Colon (tissue), 2 donors: Measurements from ENCODE around the gene SLC26A8.

ENCODE experiments used
- FAIRE-seq: peaks from 2 replicates; lab custom pipeline; 2012; peaks lifted over from hg19 to GRCh38; lab: Jason Lieb, UNC
- donor health status: control.
- donor health status: control.

The SLC26A8 gene

DNA sequence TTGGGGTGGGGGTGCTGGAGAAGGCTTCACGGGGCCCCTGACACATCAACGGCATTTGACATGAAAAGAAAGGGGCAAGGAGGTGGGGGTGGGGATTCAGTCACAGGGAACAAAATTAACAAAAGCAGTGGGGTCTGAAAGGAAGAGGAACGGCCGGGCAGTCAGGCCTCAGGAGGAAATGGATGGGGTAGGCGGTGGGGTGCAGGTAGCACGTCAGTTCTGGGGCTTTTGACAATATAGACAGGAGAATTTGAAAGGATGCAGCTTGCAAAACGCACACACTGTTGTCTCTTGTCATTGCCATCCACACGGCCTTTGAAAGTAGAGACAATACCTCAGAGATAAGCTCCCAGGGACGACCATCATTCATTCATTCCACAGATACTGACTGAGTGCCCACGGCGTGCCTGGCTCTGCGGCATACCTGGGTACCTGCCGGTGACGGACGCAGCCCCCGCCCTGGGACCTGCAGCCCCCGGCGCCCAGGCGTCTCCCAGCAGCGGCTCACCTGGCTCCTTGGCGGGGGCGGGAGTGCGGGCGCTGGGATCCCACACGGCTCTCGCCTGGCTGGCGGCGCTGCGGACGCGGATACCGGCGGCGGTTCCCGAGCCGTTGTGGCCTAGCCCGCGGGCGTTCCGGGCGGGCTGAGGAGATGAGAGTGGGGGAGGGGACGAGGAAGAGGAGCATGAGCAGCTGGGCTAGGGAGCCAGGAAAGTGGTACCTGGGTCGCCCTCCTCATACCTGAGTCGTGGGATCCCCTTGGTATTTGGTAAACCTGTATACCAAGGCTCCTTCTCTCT, at the start of gene SLC26A8:
TSS of gene SLC26A8 (minus strand) at position 646 of the 800 bp plus-strand sequence. CDS start 4,934 bp downstream, outside the sequence.
- FAIRE-seq: no peak

- no peak for FAIRE-seq
Measured at GRCh38 chr6:36073587-36073986, 49.1 kb upstream of the SLC26A8 start.

- no peak for FAIRE-seq
Measured at GRCh38 chr6:36072681-36073080, 48.2 kb upstream of the SLC26A8 start.

GRCh38 chr6:36071714-36072113, 47.3 kb upstream of the SLC26A8 start:
- no peak for FAIRE-seq

GRCh38 chr6:36071281-36071680, 46.8 kb upstream of the SLC26A8 start:
- FAIRE-seq: no peak

DNA sequence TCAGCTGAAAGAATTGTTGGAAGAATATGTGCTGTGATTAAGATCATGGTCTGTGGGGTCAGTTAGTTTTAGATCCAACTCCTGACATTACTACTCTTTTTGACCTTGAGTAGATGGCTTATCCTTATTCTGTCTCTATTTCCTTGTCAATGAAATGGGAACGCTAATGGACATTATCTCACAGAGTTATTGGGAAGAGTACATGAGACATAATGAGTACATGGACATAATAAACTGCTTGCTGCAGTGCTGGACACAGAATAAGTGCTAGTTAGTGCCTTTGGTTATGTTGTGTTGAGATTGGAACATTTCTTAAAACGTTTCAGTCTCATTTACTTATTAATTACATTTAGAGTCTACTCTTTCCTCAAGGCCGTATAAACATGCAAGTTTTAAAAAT, 45.8 kb upstream of the SLC26A8 start:
- FAIRE-seq: no peak

DNA sequence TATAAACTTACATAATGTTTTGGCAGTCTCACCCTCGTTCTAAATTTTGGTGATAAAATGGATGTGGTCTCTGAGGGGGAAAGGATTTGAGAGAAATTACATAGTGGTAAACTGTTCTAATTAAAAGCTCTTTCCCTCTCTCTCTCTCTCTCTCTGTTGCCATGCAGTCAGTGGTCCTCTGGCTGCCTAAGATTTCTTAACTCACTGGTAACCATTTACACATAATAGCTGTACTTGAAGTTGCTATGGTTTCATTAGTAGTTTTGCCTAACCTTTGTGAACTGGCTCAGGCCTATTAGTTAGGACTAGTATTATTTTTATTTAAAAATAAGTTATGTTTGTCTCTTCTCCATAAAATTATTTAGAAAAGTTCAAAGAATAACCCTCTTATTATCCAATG, 45.1 kb upstream of the SLC26A8 start:
- no peak for FAIRE-seq

DNA sequence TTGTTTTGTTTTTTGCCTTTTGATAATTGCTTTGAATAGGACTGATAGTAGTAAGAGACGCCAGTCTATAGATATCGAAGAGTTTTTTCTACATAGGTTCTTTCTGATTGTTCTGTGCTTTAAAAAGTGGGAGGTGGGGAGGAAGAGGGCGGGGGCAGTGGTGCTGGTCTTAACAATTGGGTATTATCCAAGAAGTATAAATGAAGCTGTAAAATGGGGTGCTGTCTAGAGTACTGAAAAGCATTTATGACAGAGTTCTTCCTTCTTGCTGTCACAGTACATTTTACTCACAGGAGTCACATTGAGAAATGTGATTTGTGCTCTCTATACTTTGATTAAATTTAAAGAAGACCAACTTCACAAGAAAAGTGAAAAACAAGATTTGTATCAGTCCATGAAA, 44.1 kb upstream of the SLC26A8 start:
- no peak for FAIRE-seq

DNA sequence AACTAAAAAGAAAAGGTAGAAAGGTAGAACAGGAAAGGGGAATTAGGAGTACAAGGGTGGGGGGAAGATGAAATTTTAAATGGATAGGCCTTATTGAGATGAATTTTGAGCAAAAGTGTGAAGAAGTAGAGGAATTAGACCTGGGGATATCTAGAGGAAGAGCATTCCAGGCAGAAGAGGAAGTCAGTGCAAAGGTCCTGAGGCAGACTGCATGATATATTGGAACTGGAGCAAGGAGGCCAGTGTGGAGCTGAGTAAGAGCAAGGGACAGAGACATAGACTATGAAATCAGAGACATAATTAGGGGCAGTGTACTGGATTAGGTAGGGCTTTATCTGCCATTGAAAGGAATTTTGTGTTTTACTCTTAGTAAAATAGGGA, 43.6 kb upstream of the SLC26A8 start:
- FAIRE-seq: no peak

DNA sequence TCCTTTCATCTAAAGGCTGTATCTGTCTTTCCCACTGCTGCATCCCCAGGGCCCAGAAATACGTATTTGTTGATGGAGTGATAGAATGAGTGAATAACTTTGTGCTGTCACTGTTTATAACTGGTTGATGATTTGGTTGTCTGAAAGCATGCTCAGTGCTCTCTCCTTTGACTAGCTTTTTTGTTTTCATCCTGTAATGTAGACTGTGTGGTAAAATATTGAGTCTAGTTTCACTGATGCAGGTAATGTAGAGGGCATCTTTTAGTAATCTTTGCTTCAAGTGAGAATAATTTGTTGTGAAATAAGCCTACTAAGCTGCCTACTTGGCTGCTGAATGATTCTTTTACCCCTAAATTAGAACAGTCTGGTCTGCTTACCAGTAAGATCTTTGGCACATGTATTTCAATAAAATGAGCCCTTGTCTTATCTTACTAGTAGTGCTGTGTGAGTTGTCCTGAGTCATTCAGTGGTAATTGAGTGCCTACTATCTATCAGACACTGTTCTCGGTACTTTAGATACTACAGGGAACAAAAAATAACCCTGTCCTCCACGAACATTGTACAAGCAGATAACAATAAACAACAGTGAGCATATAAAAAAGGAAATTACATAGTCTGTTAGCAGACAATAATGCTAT, 43.1 kb upstream of the SLC26A8 start:
- no peak for FAIRE-seq

DNA sequence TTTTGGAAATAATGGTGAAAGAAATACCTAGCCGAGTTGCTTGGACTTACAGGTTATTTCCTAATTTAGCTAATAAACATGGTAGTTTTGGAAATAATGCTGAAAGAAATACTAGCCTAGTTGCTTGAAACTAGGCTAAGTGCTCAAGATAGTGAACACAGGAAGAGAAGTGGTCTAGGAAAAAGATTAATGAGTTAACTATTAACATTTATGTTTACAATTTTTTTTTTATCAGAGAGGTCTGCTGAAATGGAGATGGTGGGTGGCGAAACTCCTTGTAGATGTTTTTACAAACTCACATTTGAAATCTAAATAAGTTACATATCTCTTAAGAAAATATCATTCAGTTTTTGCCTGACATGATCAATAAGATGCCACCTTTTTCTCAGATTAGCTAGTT, 42.4 kb upstream of the SLC26A8 start:
- no peak for FAIRE-seq

- no peak for FAIRE-seq
Measured at GRCh38 chr6:36065916-36066315, 41.5 kb upstream of the SLC26A8 start.

- no peak for FAIRE-seq
Measured at GRCh38 chr6:36064770-36065396, 40.4 kb upstream of the SLC26A8 start.

DNA sequence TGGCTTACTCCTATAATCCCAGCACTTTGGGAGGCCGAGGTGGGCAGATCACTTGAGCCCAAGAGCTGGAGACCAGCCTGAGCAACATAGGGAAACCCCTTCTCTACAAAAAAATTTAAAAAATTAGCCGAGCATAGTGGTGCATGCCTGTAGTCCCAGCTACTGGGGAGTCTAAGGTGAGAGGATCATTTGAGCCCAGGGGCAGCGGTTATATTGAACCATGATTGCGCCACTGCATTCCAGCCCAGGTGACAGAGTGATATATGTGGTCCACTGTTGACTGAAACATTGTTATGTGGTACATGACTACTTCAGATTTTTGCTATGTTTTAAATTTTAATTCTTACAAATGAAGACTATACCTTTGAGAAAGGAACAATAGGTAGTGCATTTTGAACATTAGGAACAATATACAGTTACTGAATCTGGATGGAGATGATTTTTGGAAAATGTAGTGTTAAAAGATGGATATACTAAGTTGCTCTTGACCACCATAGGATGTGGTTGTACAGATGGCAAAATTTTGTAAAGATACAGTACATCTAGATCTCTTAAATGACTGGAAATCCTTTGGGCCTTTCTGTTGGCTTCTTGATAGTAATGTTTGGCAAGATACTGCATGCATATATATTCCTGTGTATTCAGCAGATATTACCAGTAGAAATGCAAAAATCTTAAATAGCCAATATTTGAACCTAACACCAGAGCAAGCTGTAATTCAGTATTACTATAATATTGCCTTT, 39.0 kb upstream of the SLC26A8 start:
- no peak for FAIRE-seq

DNA sequence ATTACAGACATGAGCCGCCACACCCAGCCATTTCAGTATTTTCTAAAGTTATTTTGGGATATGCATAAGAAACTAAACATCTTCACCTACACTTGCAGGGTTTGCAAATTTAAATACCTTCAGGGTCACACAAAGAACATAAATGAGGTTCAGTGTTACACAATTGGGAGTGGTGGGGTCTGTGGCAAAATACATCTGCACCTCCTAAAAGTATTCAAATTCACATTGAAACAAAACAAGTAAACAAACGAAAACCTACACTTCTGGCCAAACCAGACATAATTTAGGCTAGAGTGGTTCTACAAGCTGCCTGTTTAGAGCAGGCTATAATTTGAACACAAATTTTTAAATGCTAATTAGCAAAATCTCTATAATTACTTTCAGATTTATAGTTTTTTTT, 37.8 kb upstream of the SLC26A8 start:
- no peak for FAIRE-seq

GRCh38 chr6:36061236-36061635, 36.8 kb upstream of the SLC26A8 start:
- FAIRE-seq: no peak

- no peak for FAIRE-seq
Measured at GRCh38 chr6:36056178-36056577, 31.7 kb upstream of the SLC26A8 start.

DNA sequence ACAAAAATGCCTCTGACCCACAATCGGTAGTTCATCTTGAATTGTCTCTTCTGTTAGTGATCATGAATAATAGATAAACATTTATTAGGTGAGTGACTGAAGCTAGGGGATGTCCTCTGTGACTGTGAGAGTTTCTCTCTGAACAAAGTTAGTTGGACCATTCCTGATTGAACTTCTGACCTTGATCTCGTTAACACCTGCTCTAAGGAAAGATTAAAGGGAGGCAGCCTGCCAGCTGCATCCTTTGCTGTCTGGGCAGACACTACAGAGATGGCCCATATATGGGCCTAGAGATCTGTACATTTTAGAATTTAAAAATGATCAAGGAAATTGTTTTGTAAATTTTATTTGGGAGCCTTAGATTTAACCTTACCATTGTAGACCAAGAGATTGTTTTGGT, 30.5 kb upstream of the SLC26A8 start:
- FAIRE-seq: no peak

DNA sequence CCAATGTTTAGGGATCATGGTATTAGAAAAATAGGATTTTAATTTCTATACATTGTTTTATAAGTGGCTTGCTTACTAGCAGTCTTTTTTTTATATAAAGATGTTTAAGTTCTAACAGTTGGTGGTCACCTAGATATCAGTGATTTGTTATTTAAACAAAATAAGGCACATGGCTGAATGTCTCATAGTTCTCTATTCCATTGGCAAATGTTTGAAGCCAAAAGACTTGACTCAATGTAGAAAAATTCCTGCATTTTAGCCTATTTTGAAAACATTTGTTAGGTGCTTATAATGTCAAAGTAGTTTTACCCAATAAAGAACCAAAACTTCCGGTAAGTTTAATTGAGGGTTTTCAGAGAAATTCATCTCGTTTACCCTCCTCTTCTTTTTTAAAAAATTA, 30.0 kb upstream of the SLC26A8 start:
- no peak for FAIRE-seq

DNA sequence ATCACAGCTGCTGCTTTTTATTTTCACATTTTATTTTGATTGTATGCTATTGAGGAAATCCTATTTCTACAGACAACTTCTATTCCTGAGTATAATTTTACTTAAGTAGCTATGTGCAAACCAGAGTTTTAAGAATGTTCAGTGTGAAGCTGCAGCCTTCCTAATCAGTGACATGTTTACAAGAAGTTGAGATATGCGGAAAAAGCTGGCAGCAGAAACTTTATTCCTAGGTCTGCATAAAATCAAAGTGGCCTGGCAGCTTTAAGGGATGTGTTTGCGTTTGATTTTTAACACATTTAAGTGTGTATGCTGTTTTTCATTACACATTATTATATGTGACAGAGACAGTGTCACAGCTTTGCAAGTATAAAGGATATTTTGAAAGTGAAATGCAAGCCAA, 29.4 kb upstream of the SLC26A8 start:
- FAIRE-seq: no peak

DNA sequence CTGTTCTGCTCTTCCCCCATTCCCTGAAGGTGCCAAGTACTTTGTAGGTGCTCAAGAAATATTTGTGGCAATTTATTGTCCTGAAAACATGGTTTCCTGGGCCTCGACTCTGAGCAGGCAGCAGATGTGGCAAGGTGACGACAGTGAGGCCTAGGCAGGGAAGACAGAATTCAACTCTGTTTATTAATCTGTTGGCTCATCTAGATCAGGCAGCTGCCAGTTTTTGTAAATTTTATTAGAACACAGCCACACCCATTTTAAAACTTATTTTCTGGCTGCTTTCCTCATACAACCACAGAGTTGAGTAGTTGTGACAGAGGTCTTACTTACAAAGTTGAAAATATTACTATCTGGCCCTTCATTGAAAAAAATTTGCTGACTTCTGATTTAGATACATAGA, 27.7 kb upstream of the SLC26A8 start:
- FAIRE-seq: no peak

GRCh38 chr6:36050947-36051710, 26.7 kb upstream of the SLC26A8 start:
- FAIRE-seq: no peak
